ENCODE measurements around the gene CDON.

Gene CDON

GRCh38 chr11:126082251-126083109 is 19.8 kb upstream of the CDON start:
- no peak for DNase-seq

GRCh38 chr11:126081915-126082250 is 19.2 kb upstream of the CDON start:
- no peak for DNase-seq

- DNase-seq = no peak
Measured at GRCh38 chr11:126080161-126080941, 17.7 kb upstream of the CDON start.

GRCh38 chr11:126079621-126080124 is 17.0 kb upstream of the CDON start:
- no peak for DNase-seq

GRCh38 chr11:126076641-126077040 is 14.0 kb upstream of the CDON start:
- DNase-seq = no peak

- no peak for DNase-seq
Measured at GRCh38 chr11:126072801-126073594, 10.3 kb upstream of the CDON start.

GRCh38 chr11:126072141-126072741 is 9.6 kb upstream of the CDON start:
- DNase-seq = no peak

- no peak for DNase-seq
Measured at GRCh38 chr11:126063507-126063852, 814 bp upstream of the CDON start.

GRCh38 chr11:126061707-126062678 is 673 bp downstream of the CDON start:
- DNase-seq = no peak

- no peak for DNase-seq
Measured at GRCh38 chr11:126060757-126061171, 1.9 kb downstream of the CDON start.

GRCh38 chr11:126059238-126059781 is 3.4 kb downstream of the CDON start:
- DNase-seq = no peak

- no peak for DNase-seq
Measured at GRCh38 chr11:126058105-126058874, 4.4 kb downstream of the CDON start.

GRCh38 chr11:126054882-126055281 is 7.8 kb downstream of the CDON start:
- DNase-seq = no peak

- no peak for DNase-seq
Measured at GRCh38 chr11:126054408-126054807, 8.3 kb downstream of the CDON start.

- no peak for DNase-seq
Measured at GRCh38 chr11:126053415-126054286, 9.0 kb downstream of the CDON start.

- DNase-seq = no peak
Measured at GRCh38 chr11:126051117-126051516, 11.5 kb downstream of the CDON start.

- DNase-seq = no peak
Measured at GRCh38 chr11:126049159-126049558, 13.5 kb downstream of the CDON start.

- DNase-seq = no peak
Measured at GRCh38 chr11:126048197-126048596, 14.5 kb downstream of the CDON start.

GRCh38 chr11:126046570-126047195 is 16.0 kb downstream of the CDON start:
- no peak for DNase-seq
